Amygdala (tissue), 56 donors: ENCODE measurements around the gene SERINC2.

Source experiments
- DNase-seq, 56 donors: peaks; one replicate each; lab custom pipeline; 2025; lab: John Stamatoyannopoulos, UW

The SERINC2 gene

GRCh38 chr1:31410871-31411270, 2.1 kb upstream of the SERINC2 start:
- no peak for DNase-seq

GRCh38 chr1:31412205-31412604, 808 bp upstream of the SERINC2 start:
- DNase-seq, result no peak

- peak in 9 of 56 donors; percentile 3 to 48 (median 20) for DNase-seq
Observed at GRCh38 chr1:31413405-31414001, 490 bp downstream of the SERINC2 start.

GRCh38 chr1:31414980-31415370, 2.0 kb downstream of the SERINC2 start:
- DNase-seq, result no peak

GRCh38 chr1:31415658-31416057, 2.6 kb downstream of the SERINC2 start:
- no peak for DNase-seq

GRCh38 chr1:31416101-31416736, 3.2 kb downstream of the SERINC2 start:
- no peak for DNase-seq

GRCh38 chr1:31417148-31417547, 4.1 kb downstream of the SERINC2 start:
- no peak for DNase-seq

GRCh38 chr1:31418626-31419323, 5.8 kb downstream of the SERINC2 start:
- DNase-seq, result no peak

GRCh38 chr1:31420716-31421115, 7.7 kb downstream of the SERINC2 start:
- no peak for DNase-seq

GRCh38 chr1:31421371-31422040, 8.5 kb downstream of the SERINC2 start:
- DNase-seq, result no peak

- DNase-seq, result peak in 40 of 56 donors; percentile 6 to 78 (median 26)
Observed at GRCh38 chr1:31422505-31423319, 9.7 kb downstream of the SERINC2 start.

GRCh38 chr1:31423418-31423947, 10.5 kb downstream of the SERINC2 start:
- no peak for DNase-seq

GRCh38 chr1:31424568-31424967, 11.6 kb downstream of the SERINC2 start:
- DNase-seq, result no peak

GRCh38 chr1:31425301-31426081, 12.5 kb downstream of the SERINC2 start:
- DNase-seq, result no peak

- DNase-seq, result no peak
Observed at GRCh38 chr1:31426249-31426922, 13.4 kb downstream of the SERINC2 start.

- no peak for DNase-seq
Observed at GRCh38 chr1:31427322-31427721, 14.3 kb downstream of the SERINC2 start.

- no peak for DNase-seq
Observed at GRCh38 chr1:31428436-31429221, 15.6 kb downstream of the SERINC2 start.

GRCh38 chr1:31429583-31429982, 16.6 kb downstream of the SERINC2 start:
- DNase-seq, result no peak
